GM19463 (cell line): ENCODE data around the gene ANTXR2.

Experiments used
- ATAC-seq: cut with Tn5 transposase; IDR thresholded peaks from one replicate; pipeline ENCODE4 v1.9.1; 2021; ENCODE audit warnings: mild to moderate bottlenecking, moderate library complexity; ENCODE audit not compliant: unreplicated experiment

Gene ANTXR2

GRCh38 chr4:79881407-79881806, 191.6 kb downstream of the ANTXR2 start:
- ATAC-seq: no peak

- ATAC-seq: no peak
Measured at GRCh38 chr4:79877511-79877910, 195.5 kb downstream of the ANTXR2 start.

GRCh38 chr4:79875344-79875899, 197.6 kb downstream of the ANTXR2 start:
- no peak for ATAC-seq

- no peak for ATAC-seq
Measured at GRCh38 chr4:79874197-79874596, 198.8 kb downstream of the ANTXR2 start.

DNA sequence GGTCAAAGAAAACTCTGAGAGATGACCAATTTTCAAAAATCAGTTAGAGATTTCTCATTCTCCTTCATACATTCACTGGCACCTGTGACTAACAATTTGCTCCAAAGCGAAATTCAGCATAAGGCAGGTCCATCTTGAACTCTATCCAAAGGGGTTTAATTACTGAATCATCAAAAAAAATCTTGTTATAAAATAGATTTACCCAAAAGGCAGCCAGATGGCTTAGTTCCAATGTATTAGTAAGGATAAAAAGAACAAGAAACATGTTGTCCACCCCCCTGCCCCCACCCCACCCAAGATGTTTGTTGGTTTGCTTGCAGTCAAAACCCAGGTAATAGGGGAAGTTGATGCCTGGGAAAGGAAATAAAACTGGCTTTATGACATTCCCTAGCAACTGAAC, 200.3 kb downstream of the ANTXR2 start:
- no peak for ATAC-seq

DNA sequence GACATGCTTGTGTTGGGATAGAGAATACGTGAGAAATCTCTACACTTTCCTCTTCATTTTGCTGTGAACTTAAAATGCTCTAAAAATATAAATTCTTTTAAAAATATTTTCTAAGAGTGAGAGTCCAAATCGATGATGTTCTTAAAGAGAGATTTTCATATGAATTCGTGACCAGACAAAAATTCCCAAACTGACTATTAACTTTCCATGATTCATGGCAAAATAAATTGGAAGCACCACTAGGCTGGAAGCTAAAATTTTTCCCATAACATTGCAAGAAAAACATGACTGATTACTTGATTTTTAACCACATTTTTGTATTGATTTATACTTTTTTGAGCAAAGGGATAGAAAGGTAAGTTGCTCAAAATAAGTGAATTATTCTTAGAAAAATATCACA, 201.1 kb downstream of the ANTXR2 start:
- no peak for ATAC-seq

GRCh38 chr4:79869597-79870237, 203.3 kb downstream of the ANTXR2 start:
- ATAC-seq: no peak

DNA sequence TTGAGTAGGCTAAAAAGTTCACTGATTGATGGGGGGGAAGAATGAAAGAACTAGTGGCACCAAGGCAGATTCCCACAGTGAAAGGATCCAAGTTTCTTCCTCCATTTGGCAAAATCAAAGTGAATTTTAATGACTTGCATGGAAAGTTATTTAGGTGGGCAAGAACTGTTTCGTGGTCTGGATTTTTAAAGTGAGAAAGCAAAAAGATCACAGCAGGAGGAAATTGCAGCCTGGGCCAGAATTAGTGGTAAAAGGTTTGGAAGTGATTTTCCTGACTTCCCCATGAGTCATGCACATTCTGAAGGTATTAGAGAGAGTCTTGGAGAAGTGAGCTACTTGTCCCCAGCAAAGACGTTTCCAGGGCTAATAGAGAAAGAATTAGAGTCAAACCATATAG, 207.8 kb downstream of the ANTXR2 start:
- ATAC-seq: no peak

GRCh38 chr4:79864500-79865200, 208.4 kb downstream of the ANTXR2 start:
- no peak for ATAC-seq

DNA sequence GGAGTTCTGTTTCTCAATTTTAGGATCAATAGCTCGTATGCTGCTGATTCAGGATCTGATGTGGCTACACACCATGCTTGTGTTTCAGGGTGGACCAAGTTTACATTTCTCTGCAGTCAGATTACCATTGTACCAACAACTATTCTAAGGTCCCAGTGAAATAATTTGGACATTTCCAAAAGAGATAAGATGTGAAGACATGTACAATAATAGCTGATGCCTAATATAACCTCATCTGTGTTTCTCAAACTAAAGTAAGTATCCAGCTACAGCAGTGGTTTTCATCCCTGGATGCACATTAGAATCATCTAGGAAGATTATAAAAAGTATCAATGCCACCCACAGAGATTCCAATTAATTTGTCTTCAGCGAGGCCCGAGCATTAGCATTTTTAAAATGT, 209.7 kb downstream of the ANTXR2 start:
- ATAC-seq: no peak

DNA sequence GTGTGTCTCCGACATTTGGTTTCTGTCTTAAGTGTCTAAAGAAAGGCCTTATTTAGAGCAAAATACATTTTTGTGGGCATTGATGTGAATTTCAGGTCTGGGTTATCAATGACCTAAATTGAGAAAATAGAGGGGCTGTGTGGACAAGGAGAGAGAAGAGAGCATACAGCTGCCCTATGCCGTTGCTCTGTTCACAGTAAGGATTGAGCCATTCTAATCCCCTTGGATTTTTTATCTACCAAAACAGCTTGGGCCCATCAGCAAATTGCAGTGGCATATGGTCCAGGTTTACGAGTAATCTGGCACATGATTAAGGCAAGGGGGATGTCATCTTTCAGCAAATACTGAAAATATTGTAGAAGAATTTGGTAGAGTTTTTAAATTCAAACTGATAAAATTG, 210.2 kb downstream of the ANTXR2 start:
- no peak for ATAC-seq

DNA sequence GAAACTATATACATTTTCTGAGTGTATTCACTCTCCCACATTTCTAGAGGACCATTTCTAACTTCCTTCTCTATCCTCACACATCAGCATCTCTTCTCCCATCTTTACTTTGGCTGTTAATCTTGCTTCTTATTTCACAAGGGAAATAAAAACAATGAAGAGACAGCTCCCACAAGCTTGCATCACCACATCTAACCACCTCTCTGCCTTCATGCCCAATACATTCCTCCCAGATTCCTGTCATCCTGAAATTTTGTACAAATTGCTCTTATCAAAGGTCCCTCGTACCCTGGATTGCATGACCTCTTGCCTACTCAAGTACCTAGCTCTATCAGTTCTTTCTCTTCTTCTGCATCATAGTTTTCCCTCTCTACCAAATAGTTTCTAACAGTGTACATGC, 215.2 kb downstream of the ANTXR2 start:
- no peak for ATAC-seq

DNA sequence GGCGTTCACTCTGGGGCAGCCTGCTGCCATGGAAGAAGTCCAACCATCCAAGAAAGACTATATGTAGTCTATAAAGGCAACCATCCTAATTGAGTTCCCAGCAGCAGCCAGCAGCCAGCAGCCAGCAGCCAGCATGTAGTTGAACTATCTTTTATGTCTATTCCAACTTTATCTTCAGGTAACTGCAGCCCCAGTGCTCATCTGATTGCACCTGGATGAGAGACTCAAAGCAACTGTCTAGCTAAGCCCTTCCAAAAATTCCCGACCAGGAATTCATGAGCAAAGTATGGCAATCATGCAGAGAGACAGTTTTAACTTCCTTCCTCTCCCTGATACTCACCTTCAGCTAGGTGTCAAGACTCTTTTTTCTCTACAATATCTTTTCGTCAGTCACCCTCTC, 216.8 kb downstream of the ANTXR2 start:
- ATAC-seq: no peak

GRCh38 chr4:79854856-79855502, 218.1 kb downstream of the ANTXR2 start:
- ATAC-seq: no peak

- ATAC-seq: no peak
Measured at GRCh38 chr4:79852305-79852730, 220.7 kb downstream of the ANTXR2 start.

DNA sequence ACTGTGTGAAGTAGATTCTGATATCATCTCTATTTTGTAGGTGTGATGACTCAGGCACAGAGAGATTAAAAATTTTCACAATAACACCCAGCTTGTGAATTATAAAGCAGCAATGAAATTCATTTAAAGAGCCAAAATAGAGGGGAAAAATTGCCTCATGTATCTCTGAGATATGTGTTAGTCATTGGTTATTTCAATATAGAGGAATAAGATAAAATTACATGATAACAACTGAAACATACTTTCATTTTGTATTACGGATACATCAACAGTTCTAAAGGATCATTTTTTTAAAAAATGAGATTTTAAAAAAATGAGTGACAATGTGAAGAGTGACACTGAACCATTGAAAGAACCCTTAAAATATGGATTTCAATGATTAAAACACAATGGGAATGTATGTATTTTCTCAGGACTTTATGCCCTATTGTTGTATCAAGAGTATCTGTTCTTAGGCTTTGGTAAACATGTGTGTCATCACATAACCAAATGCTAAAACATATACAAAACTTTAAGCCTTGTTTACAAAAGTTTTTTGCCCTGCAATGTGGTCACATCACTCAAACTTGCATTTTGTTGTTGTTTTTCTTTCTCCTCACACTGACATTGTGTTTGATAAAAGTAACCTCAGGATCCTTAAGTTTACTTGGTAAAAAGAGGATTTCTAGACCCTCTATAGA, 221.3 kb downstream of the ANTXR2 start:
- ATAC-seq: no peak
